ENCODE measurements around the gene SCP2D1. TPM values are rescaled to one million over a fixed set of nuclear protein-coding genes. Genes with fewer than 3 reads are reported as not detected.

The SCP2D1 gene
- polyA plus RNA-seq, 3 donors: not detected

GRCh38 chr20:18853946-18854646 is 40.5 kb downstream of the SCP2D1 start:
- 41 to 94% (median 60%) methylated on average over 2 of the region's 2 CpGs for WGBS, 3 donors
- no peak overlapping the region for H3K27ac ChIP-seq (ENCODE audit: low read depth, low read length)

DNA sequence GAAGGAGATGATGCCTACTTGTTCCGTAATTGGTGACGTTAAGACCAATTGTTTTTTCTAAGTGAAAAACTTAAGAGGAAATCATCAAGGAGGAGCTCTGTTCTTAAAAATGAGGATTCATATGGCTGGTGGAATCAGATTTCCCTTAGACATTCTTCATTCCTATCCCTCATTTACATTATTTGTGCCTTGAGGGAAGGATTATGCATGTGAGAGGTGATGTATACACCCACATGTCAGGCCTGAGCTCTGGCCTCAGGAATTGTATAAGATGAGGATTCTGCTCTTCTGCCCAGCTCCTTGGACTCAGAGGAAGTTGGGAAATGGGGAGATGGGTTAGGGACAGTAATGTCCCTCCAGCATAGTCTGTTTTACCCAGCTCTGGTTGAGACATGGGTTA is 42.3 kb downstream of the SCP2D1 start:
- H3K27ac ChIP-seq (ENCODE audit: low read depth, low read length): no peak overlapping the region
- 64 to 90% (median 67%) methylated on average over 2 of the region's 2 CpGs for WGBS, 3 donors

- no peak overlapping the region for H3K27ac ChIP-seq (ENCODE audit: low read depth, low read length)
Observed at GRCh38 chr20:18856873-18857272, 43.3 kb downstream of the SCP2D1 start.

GRCh38 chr20:18857640-18858039 is 44.1 kb downstream of the SCP2D1 start:
- 53 to 64% (median 54%) methylated on average over 1 of the region's 1 CpG for WGBS, 3 donors
- no peak overlapping the region for H3K27ac ChIP-seq (ENCODE audit: low read depth, low read length)

More at GRCh38 chr20:18856873-18857272, 43.3 kb downstream of the SCP2D1 start:
- 41 to 81% (median 76%) methylated on average over 2 of the region's 2 CpGs for WGBS, 3 donors

GRCh38 chr20:18858816-18859215 is 45.2 kb downstream of the SCP2D1 start:
- 86 to 91% (median 87%) methylated on average over 3 of the region's 3 CpGs for WGBS, 3 donors
- no peak overlapping the region for H3K27ac ChIP-seq (ENCODE audit: low read depth, low read length)

Other genes with a start within 250 kb of the SCP2D1 start
- 100 to 1,000 TPM in 1 of 3 donors, 10 to 100 TPM in 2; 94.0 to 148 (median 98.9) TPM for gene SMIM26, start 246.4 kb upstream of the SCP2D1 start, polyA plus RNA-seq
- 10 to 100 TPM; 20.6 to 25.9 (median 24.5) TPM for gene DTD1, start 225.7 kb upstream of the SCP2D1 start, polyA plus RNA-seq